HG02970 (cell line): ENCODE results near the gene POLD2.

Experiments
- ATAC-seq: cut with Tn5 transposase; IDR thresholded peaks from one replicate; pipeline ENCODE4 v1.9.1; 2021; ENCODE audit warnings: mild to moderate bottlenecking, moderate library complexity, moderate number of reproducible peaks; ENCODE audit not compliant: unreplicated experiment, low FRiP score

The POLD2 gene

GRCh38 chr7:44067064-44067951 lies 56.0 kb downstream of the POLD2 start:
- ATAC-seq: no peak

- no peak for ATAC-seq
Observed at GRCh38 chr7:44066494-44067063, 56.8 kb downstream of the POLD2 start.

- no peak for ATAC-seq
Observed at GRCh38 chr7:44066111-44066460, 57.3 kb downstream of the POLD2 start.

- no peak for ATAC-seq
Observed at GRCh38 chr7:44065431-44066110, 57.8 kb downstream of the POLD2 start, which contains the start of gene PGAM2. Gene PGAM2, minus strand, starts transcription at chr7:44065567. Its CDS starts 38 bp downstream, at chr7:44065529.

GRCh38 chr7:44064791-44065430 lies 58.4 kb downstream of the POLD2 start:
- ATAC-seq: no peak
